MG63 (cell line): ENCODE measurements around the gene TSPAN5. TPM values are rescaled to one million over a fixed set of nuclear protein-coding genes. Genes with fewer than 3 reads are reported as not detected.

Source experiments
- DNase-seq: peaks from one replicate; pipeline ENCODE4 v3.0.0-alpha.2; 2020
- H3K27me3 ChIP-seq: fragments of 250-450 bp; sonication (Bioruptor Pico); 2 replicates; pipeline ENCODE4 v1.5.1; 2020; ENCODE audit warnings: mild to moderate bottlenecking, moderate library complexity
- H3K36me3 ChIP-seq: fragments of 250-450 bp; sonication (Bioruptor Pico); 2 replicates; pipeline ENCODE4 v1.5.1; 2020; ENCODE audit warnings: mild to moderate bottlenecking, moderate library complexity
- H3K4me3 ChIP-seq: fragments of 250-450 bp; sonication (Bioruptor Pico); 2 replicates; pipeline ENCODE4 v1.5.1; 2020; ENCODE audit warnings: mild to moderate bottlenecking, moderate library complexity
- H3K9me3 ChIP-seq: fragments of 250-450 bp; sonication (Bioruptor Pico); 2 replicates; pipeline ENCODE4 v1.5.1; 2020; ENCODE audit warnings: mild to moderate bottlenecking, moderate library complexity
- total RNA-seq: library from RNA; depleted of rRNA; stranded (reverse); fragments of >200 nt; shearing (Covaris generic); gene quantifications from 2 replicates; pipeline ENCODE4 v1.2.3, GENCODE V29; 2014; ENCODE audit warnings: low replicate concordance

Gene TSPAN5
- total RNA-seq, 1 experiment from 2014 or later, result 12.6 TPM

DNA sequence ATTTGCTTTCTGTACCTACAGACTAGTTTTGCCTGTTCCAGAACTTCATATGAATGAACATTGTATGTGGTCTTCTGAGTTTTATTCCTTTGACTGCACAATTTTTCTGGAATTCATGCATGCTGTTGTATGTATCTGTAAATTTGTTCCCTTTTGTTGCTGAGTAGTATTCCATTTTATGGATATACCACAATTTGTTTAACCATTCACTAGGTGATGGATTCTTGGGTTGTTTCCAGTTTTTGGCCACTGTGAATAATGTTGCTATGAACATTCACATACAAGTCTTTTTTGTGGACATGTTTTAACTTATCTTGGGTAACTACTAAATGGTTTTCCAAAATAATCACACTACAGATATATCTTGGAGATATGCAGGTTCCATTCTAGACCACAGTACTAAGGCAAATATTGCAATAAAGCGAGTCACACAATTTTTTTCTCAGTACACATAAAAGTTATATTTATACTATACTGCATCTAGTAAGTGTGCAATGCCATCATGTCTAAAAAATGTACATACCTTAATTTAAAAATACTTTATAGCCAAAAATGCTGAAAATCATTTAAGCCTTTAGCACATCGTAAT, 58.7 kb downstream of the TSPAN5 start:
- no peaks in the 10 kb centered on the region for H3K36me3 ChIP-seq
- H3K4me3 ChIP-seq, result no peak overlapping the region
- H3K27me3 ChIP-seq, result no peaks in the 10 kb centered on the region
- peaks cover 9% of the 10 kb centered on the region; the same call in 1 of the 2 replicates for H3K9me3 ChIP-seq
- DNase-seq, result no peak

DNA sequence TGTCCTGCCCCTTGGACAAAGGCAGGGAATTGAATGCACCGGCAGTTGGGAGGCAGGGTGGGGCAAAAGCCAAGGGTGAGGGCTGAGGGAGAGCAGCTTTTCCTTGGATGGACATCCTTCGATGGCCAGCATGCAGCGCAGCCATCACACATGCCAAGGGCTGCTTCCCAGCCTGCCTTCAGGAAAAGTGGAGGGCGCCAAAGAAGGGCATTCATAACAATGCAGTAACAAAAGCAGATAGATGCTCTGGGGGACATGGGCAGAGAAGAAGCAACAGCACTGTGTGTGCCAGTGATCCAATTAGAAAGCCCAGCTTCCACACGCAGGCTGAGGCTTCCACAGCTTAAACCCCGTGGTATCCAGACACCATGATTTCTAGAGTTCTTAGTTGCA, 71.5 kb downstream of the TSPAN5 start:
- no peak overlapping the region for H3K4me3 ChIP-seq
- no peak for DNase-seq
- H3K36me3 ChIP-seq, result no peaks in the 10 kb centered on the region

DNA sequence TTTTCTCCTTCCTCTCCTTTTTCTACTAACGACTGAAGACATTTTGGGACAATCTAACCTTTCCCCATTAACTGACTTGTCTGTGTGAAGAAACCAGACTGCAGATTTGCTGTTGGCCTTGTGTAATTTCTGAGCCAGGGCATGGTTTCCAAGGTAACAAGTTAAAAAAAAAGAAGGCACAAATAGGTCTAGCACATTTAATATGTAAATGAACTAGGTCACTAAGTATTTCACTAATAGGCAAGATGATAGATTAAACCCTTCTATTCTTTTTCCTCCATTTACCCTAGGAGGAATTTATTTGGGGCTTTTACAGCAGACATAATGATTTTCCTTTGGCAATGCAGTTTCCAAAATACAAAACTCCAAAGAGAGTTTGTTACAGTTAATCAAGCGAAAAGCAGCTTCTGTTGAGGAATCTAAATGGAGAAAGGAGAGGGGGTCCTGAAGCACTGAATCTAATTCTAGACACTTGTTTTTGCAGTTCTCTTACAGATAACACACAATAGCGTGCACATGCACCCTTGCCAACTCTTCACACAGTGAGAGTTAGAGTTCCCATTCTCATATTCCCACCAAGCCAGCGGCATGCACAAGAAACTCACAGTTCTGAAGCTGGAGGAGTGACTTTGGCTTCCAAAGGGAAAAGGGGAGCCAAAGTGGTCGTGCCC, 72.0 kb downstream of the TSPAN5 start:
- H3K4me3 ChIP-seq, result no peak overlapping the region
- DNase-seq, result no peak
- no peaks in the 10 kb centered on the region for H3K9me3 ChIP-seq
- no peaks in the 10 kb centered on the region for H3K36me3 ChIP-seq
- no peaks in the 10 kb centered on the region for H3K27me3 ChIP-seq

More for the DNA sequence above, 71.5 kb downstream of the TSPAN5 start:
- Histone ChIP-seq H3K27me3 (no peaks in the 10 kb centered on the region), H3K9me3 (no peaks in the 10 kb centered on the region)

DNA sequence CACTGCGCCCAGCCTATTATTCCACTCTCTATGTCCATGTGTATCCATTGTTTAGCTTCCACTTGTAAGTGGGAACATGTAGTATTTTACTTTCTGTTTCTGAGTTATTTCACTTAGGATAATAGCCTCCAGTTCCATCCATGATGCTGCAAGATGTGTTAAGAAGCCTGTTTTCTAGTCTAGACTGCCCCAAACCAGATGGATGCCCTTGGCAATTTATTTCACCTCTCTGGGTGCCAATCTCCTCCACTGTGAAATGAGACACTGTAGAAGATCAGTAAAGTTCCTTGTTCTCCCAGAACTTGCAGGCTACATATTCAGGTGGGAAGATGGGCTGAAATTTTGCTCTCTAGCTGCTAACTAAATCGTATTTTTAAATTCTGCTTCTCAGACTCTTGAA, 72.8 kb downstream of the TSPAN5 start:
- DNase-seq, result no peak
- Histone ChIP-seq H3K9me3 (no peaks in the 10 kb centered on the region), H3K27me3 (no peaks in the 10 kb centered on the region), H3K36me3 (no peaks in the 10 kb centered on the region), H3K4me3 (no peak overlapping the region)

DNA sequence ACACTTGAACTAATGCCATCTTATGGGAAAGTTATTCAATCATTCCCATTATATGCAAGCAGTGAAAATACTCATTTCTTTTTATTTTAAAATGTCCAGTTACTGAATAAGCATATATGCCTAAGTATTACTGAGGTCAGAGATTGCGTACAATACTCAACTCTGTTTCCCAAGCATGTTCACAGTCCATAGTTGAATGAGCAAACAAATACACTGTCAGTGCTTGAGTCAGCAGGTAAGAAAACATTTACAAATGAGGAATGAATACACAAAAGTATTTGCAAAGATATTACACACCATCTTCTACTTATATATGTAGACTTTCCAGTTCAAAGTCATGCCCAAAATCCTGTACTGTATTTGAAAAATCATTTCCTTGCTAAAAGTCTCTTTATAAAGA, 74.1 kb downstream of the TSPAN5 start:
- H3K27me3 ChIP-seq, result no peaks in the 10 kb centered on the region
- no peak overlapping the region for H3K4me3 ChIP-seq
- DNase-seq, result no peak
- no peaks in the 10 kb centered on the region for H3K9me3 ChIP-seq
- no peaks in the 10 kb centered on the region for H3K36me3 ChIP-seq

DNA sequence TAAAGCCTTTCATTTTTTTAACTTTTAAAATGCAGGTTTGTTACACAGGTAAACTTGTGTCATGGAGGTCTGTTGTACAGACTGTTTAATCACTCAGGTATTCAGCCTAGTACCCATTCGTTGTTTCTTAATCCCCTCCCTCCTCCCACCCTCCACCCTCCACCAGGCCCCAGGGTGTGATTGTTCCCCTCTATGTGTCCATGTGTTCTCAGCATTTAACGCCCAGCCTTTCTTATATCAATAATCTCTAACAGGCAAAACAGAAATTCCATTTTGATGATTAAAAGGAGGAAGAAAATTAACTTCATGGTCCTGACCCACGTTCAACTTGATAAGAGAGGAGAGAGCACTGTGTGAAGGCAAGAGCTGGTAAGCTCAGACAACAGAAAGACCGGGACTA, 75.1 kb downstream of the TSPAN5 start:
- H3K27me3 ChIP-seq, result no peaks in the 10 kb centered on the region

DNA sequence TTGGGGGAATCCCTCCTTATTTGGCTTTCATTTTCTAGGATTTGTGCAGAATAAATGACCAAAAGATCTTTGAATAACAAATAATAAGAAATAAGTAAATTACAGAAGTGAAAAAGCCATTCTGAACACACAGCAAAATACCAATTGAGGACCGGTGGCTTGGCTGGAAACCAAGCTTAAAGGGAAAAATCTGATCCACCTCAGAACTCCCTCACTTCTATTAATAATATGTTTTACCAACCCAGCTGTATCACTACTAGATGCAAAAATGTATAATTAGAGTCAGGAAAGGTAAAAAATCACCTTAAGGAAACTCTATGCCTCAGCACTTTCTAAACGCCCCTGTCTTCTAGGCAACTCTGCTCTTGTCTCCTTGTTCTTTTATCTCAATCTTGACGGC, 77.3 kb downstream of the TSPAN5 start:
- Histone ChIP-seq H3K4me3 (no peak overlapping the region), H3K9me3 (no peaks in the 10 kb centered on the region), H3K36me3 (no peaks in the 10 kb centered on the region), H3K27me3 (no peaks in the 10 kb centered on the region)
- no peak for DNase-seq

More for the DNA sequence above, 75.1 kb downstream of the TSPAN5 start:
- DNase-seq, result no peak
- Histone ChIP-seq H3K4me3 (no peak overlapping the region), H3K36me3 (no peaks in the 10 kb centered on the region), H3K9me3 (no peaks in the 10 kb centered on the region)

DNA sequence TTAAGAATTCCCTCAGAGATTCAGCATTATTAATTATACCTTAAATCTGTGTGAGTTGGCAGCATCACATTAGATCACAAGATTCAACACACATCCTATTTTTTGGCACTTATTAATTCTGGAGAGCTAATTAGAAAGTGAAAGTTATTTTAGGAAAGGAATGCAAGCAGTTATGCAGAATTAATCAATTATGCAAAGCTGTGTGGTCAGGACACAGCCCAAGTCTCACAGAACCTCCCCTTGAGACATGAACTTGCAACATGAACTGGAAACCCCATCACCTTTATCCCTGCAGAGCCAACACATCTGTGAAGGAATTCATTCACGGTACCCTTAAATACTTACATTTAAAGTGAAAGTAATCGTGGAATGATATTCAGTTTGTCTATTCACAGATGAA, 80.5 kb downstream of the TSPAN5 start:
- Histone ChIP-seq H3K9me3 (no peaks in the 10 kb centered on the region), H3K27me3 (no peaks in the 10 kb centered on the region), H3K4me3 (no peak overlapping the region), H3K36me3 (no peaks in the 10 kb centered on the region)
- no peak for DNase-seq

DNA sequence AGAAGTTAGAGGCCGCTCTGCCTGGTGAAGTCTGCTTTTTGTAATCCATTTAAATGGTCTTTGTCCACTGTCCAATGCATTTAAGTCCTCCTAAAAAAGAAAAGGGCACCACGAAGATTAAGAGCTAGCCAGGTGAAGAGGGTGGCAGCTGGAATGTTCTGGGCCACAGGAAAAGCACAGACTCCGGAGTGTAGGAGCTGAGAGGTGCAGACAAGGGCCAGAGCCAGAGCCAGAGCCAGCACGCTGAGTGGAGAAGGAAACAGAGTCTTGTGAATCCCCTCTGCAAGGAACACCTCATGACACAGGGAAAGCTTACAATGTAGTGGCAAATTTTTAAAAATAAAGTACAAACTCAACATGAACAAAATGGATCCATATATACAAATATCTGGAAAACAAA, 83.6 kb downstream of the TSPAN5 start:
- H3K36me3 ChIP-seq, result no peaks in the 10 kb centered on the region
- no peak overlapping the region for H3K4me3 ChIP-seq
- DNase-seq, result no peak
- H3K27me3 ChIP-seq, result no peaks in the 10 kb centered on the region
- no peaks in the 10 kb centered on the region for H3K9me3 ChIP-seq

DNA sequence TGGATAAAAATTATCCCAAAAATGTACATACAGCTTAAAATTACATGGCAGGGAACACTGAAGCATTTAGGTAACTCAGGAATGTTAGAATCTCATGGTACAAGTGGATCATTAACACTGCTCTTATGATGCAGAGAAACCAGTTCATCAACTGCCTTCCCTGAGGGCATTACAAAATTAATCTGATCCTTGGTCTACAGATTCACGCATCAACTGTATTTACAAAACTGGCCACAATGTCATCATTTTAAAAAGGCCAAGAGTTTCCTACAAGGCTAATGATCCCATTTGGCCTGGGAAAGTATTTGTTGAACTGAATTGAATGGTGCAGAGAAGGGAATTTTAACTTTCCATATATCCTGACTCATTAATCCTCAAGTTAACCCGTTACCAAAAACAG, 84.6 kb downstream of the TSPAN5 start:
- no peaks in the 10 kb centered on the region for H3K36me3 ChIP-seq
- no peaks in the 10 kb centered on the region for H3K9me3 ChIP-seq
- H3K27me3 ChIP-seq, result no peaks in the 10 kb centered on the region
- no peak for DNase-seq
- no peak overlapping the region for H3K4me3 ChIP-seq

DNA sequence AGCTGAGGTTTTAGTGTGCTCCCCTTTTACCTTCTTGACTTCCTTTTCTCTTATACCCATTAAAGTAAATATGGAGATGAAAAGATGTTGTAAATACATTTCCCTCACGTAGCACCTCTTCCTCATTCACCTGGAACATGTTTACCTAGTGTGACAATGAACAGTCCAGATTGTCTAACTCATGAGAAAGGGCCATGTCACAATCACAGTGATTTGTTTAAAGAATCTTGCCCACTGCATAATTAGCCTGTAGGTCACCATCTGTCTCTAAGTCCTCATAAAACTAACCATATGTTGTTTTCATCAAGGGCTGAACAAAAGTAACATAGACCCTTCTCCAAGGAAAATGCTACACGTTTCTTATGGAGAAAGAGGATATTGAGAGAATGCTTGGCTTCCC, 85.7 kb downstream of the TSPAN5 start:
- DNase-seq, result no peak
- Histone ChIP-seq H3K9me3 (no peaks in the 10 kb centered on the region), H3K4me3 (no peak overlapping the region), H3K27me3 (no peaks in the 10 kb centered on the region), H3K36me3 (no peaks in the 10 kb centered on the region)

DNA sequence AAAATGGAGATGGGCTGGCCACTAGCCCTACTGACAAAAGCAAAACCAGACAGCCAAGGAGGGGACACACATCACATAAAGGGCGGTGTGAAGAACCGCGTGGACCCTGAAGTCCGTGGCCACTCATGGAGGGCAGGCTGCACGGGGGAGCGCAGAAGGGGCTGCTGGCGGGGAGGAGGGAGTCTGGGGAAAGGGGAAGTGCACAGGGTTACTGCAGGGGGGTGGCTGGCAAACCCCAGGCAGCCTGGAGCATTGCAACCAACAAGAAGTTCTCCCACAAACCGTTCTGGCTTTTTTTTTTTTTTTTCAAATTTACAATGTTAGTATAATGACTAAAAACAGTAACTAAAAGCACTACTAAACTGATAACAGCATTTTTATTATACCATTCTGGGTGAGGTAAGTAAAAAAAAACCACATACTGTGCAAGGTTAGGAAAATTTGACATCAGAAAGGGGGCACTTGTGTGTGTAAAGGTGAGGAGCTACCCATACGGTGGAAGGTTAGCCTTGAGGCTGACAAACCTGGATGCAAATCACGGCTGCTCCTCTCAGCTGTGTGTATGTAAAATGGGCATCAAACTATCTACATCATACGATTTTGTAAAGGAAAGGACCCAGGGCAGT, 87.1 kb downstream of the TSPAN5 start:
- DNase-seq, result no peak
- no peaks in the 10 kb centered on the region for H3K27me3 ChIP-seq
- H3K9me3 ChIP-seq, result no peaks in the 10 kb centered on the region
- H3K36me3 ChIP-seq, result no peaks in the 10 kb centered on the region
- H3K4me3 ChIP-seq, result no peak overlapping the region

DNA sequence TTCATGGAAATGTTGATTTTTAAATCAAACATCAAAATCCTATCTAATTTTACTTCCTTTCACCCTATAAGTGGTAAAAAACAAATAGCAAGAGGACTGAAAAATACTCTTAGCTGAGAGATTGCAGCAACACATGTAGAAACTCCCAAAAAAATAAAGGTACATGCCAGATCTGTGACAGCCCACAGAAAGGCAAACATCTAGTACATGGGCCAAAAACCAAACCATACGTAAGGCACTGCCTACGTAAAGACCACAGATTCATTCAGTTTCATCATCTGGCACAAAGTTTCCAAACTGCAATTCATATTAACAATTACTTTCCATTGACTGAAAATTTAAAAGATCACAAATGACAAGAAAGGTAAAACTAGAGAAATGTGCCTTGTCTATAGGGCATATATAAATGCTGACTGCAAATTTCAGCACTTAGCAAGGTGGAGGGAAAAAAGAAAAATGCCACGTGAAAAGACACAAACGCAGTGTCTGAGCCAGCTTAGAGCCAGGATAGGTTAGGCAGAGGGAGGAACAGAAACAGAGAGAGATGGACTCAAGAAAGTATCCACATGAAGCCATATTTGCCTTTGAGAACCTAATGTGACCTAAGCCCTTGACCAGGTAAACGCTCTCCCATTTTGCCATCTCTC, 88.1 kb downstream of the TSPAN5 start:
- no peaks in the 10 kb centered on the region for H3K9me3 ChIP-seq
- no peaks in the 10 kb centered on the region for H3K27me3 ChIP-seq
- no peak overlapping the region for H3K4me3 ChIP-seq
- H3K36me3 ChIP-seq, result no peaks in the 10 kb centered on the region
- no peak for DNase-seq

DNA sequence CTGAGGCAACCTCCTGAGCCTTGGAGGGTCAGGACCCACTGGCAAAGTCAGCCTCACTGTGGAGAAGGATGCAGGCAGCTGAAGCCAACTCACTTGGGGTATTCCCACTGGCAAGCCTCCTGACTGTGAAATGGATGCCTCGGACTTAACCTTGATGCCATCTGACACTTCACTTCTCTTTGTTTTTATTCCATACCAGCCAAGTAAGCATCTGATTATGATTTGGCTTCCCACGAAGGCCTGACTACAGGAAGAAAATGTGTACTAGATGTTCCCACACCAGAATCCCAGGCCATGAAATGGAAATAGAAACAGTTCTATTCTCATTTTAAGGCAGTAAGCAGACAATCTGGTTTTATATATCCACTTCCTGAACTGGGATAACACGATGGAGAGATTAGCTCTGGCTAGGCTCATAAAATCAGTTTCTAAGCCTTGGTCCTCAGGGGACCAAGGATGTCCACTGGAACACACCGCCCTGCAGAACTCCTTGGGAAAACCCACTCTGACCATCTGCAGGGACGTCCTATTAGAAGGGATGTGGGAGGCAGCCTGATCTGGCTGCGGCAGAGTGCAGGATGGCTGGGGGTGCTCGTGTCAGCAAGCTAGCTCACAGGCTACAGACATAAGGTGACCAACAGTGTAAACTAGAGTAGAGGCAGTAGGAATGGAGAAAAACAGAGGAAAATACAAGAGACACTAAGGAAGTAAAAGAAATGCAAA, 89.3 kb downstream of the TSPAN5 start:
- DNase-seq, result no peak
- Histone ChIP-seq H3K27me3 (no peaks in the 10 kb centered on the region), H3K4me3 (no peak overlapping the region), H3K9me3 (no peaks in the 10 kb centered on the region), H3K36me3 (no peaks in the 10 kb centered on the region)

DNA sequence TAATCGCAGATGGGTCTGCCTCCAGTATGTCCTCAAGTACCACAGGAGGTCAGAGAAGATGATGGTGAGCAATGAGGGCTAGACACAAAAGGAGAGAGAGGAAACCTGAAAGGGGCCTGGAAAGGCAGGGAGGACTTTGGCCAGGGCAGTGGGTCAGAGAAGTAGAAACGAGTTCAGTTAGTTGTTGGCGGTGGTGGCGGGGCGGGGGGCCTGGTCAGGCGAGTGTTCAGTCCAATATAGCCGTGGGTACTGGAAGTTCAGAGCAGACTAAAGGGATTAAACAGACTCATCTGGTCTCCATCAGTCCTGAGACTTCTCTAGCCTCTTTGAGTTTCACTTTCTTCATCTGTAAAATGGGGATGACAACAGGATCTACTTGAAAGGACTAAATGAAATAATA, 90.8 kb downstream of the TSPAN5 start:
- no peak for DNase-seq
- no peaks in the 10 kb centered on the region for H3K9me3 ChIP-seq
- H3K4me3 ChIP-seq, result no peak overlapping the region
- no peaks in the 10 kb centered on the region for H3K27me3 ChIP-seq
- H3K36me3 ChIP-seq, result no peaks in the 10 kb centered on the region

DNA sequence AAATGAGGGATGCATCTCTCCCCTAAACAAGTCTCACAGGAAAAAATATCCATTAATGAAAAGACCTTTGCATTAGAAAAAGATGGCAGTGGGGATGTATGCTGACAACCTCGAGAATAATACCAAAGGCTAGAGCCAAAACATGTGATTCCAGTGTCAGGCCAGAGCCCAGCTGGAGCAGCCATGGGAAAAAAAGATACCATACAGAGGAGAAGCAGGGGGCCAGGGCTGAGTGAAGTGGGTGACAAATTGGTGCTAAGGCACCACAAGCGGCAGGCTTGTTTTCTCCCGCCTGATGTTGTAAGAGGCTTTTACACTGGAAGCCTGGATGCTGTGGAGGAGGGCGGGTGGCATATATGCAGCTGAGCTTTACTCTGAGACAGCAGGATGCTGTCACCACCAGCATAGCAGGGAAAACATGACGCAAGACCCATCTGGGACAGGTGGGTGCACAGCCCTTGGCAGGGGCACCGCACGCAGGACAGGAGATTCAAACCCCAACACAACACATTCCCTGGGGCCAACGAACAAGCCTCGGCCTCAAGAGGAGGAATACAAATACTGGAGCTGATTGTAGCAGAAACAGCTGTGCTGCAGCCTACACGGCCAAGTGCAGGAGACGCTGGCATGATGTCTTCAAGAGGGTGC, 91.9 kb downstream of the TSPAN5 start:
- H3K4me3 ChIP-seq, result no peak overlapping the region
- H3K36me3 ChIP-seq, result no peaks in the 10 kb centered on the region
- no peaks in the 10 kb centered on the region for H3K9me3 ChIP-seq
- H3K27me3 ChIP-seq, result no peaks in the 10 kb centered on the region
- no peak for DNase-seq
